8988T (cell line): ENCODE data around the gene CA9.
"Not testable (repeated sequence)": the region's sequence is repeated elsewhere in the genome, so short reads cannot be mapped to it uniquely, and the experiment has no call there.

Experiments used
- DNase-seq: peaks from one replicate; pipeline ENCODE4 v3.0.0; 2011

The CA9 gene

GRCh38 chr9:35673132-35674024, at the start of gene CA9:
Gene CA9 (plus strand): TSS chr9:35673928. CDS start chr9:35673960, 32 bp downstream.
- DNase-seq: no peak

- DNase-seq: no peak
Observed at GRCh38 chr9:35627575-35627974, 46.2 kb upstream of the CA9 start.

DNA sequence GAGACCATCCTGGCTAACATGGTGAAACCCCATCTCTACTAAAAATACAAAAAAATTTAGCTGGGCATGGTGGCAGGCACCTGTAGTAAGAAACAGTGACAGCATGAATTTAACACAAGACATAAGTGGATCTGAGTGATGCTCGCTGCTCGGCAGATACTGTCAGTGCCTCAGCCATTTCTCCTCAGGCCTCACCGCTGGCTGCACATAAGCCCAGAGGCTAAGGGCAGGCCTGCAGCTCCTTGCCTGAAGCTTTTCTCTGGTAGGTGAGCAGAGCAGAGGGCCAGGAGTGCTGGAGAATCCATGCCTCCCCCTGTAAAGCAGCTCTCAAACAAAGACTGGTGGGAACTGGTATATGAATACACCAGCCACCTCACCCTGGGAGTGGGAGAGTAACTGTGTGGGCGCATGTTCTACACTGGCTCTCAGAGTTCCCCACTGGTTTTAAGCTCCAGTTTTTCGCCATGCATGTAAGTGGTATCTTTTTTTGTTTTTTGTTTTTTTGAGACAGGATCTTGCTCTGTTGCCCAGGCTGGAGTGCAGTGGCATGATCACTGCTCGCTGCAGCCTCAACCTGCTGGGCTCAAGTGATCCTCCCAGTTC, 45.2 kb upstream of the CA9 start:
- DNase-seq: no peak

GRCh38 chr9:35629597-35629996, 44.1 kb upstream of the CA9 start:
- DNase-seq: no peak

- no peak for DNase-seq
Observed at GRCh38 chr9:35635730-35636129, 38.0 kb upstream of the CA9 start.

- DNase-seq: no peak
Observed at GRCh38 chr9:35636135-35636876, 37.4 kb upstream of the CA9 start.

DNA sequence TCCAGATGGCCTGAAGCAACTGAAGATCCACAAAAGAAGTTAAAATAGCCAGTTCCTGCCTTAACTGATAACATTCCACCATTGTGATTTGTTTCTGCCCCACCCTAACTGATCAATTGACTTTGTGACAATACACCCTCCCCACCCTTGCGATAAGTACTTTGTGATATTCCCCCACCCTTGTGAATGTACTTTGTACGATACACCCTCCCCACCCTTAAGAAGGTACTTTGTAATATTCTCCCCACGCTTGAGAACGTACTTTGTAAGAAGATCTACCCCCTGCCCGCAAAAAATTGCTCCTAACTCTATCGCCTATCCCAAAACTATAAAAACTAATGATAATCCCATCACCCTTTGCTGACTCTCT, 36.9 kb upstream of the CA9 start:
- DNase-seq: not testable (repeated sequence)

DNA sequence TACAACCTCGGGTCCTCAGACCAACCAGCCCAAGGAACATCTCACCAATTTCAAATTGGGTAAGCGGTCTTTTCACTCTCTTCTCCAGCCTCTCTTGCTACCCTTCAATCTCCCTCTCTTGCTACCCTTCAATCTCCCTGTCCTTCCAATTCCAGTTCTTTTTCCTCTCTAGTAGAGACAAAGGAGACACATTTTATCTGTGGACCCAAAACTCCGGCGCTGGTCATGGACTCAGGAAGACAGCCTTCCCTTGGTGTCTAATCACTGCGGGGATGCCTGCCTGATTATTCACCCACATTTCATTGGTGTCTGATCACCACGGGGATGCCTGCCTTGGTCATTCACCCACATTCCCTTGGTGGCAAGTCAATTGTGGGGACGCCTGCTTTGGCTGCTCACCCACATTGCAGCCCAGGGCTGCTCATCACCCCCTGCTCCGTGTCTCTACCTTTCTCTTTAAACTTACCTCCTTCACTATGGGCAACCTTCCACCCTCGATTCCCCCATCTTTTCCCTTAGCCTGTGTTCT, 36.2 kb upstream of the CA9 start:
- not testable (repeated sequence) for DNase-seq

DNA sequence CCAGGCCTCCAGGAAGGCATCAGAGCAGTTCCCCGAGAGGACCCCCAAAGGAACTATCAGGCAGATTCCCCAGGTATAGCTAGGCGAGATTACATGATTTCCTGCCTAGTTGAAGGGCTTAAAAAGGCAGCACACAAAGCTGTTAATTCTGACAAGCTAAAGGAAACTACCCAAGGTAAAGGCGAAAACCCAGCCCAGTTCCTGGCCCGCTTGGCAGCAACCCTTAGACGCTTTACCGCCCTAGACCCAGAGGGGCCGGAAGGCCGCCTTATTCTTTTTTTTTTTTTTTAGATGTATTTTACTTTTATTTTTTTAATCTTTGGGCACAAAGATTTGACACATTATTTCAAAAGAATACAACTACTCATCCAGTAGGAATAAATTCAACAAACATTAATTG, 35.0 kb upstream of the CA9 start:
- not testable (repeated sequence) for DNase-seq

DNA sequence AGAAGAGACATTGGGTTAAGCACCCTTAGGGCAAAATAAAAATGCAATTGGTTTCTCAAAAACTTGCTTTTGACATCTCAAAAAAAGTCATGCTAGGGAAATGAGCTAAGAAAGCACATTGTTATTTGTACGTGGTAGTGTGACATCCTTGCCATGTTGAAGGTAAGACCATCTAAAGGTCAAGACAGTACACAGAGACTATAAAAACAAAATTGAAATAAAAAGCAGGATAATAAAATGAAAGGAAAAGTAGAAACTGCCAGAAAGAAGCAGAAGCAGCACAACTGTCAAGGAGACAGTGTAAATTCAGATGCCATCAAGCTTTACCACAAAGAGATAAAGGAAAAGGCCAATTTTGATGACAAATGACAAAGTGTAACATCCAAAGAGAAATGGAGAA, 34.5 kb upstream of the CA9 start:
- not testable (repeated sequence) for DNase-seq

DNA sequence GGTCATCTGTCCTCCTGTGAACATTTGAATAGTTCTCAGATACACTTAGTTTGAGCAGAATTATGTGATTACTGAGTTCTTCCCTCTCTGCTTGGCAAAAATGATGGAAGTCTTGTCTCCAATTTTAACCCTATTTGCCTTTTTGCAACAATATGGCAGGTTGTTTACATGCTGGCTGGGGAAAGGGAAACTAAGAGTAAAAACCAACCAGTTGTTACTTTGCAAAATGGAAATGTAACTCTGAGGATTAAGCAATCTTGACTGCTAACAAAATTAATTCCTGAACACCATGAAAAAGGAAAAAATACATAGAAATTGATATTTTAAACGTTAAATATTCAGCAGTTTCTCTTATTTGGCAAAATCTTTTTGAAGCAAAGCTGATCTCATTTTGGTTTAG, 34.1 kb upstream of the CA9 start:
- DNase-seq: no peak

- DNase-seq: not testable (repeated sequence)
Observed at GRCh38 chr9:35640431-35640830, 33.3 kb upstream of the CA9 start.

DNA sequence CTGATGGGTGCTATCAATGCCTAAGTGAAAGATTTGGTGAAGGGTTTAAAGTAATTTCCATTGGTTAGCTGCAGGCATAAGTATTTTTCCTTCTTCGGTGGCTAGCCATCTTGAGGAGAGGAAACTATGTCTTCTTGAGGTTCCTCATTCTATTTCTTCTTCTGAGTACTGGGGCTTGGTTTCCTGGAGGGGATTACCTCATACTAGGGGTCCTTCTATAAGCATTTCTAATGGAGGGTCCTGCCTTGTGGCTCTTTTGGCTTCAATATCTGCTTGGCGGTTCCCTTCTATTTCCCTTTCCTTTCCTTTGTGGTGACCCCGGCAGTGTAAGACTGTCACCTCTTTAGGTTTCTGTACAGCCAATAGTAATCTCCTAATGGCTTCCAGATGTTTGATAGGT, 32.2 kb upstream of the CA9 start:
- not testable (repeated sequence) for DNase-seq

DNA sequence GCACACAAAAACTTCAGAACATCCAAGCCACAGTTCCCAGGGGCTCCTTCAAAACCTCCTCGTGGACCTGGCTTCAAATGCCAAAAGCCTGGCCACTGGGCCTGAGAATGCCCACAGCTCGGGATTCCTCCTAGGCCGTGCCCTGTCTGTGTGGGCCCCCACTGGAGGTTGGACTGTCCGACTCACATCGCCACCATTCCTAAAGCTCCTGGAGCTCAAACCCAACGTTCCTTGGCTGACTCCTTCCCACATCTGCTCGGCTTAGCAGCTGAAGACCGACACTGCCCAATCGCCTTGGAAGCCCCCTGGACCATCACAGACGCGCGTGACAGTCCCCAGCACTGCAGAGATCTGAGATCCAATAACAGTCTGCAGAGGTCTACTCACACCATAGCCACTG, 30.7 kb upstream of the CA9 start:
- no peak for DNase-seq

- DNase-seq: not testable (repeated sequence)
Observed at GRCh38 chr9:35645736-35646135, 28.0 kb upstream of the CA9 start.

GRCh38 chr9:35646153-35646532, 27.6 kb upstream of the CA9 start:
- DNase-seq: no peak

GRCh38 chr9:35646533-35647265, 27.0 kb upstream of the CA9 start:
- peak; percentile 91 for DNase-seq

GRCh38 chr9:35649431-35650340, 24.0 kb upstream of the CA9 start:
- no peak for DNase-seq

- DNase-seq: no peak
Observed at GRCh38 chr9:35650341-35651158, 23.2 kb upstream of the CA9 start, which contains the start of gene SIT1. Gene SIT1 (minus strand): TSS chr9:35650931. CDS start chr9:35650853, 78 bp downstream.

GRCh38 chr9:35651956-35652828, 21.5 kb upstream of the CA9 start:
- no peak for DNase-seq
